HepG2 (cell line): Measurements from ENCODE around the gene DCAF4L1. TPM values are rescaled to one million over a fixed set of nuclear protein-coding genes. Genes with fewer than 3 reads are reported as not detected.

ENCODE experiments used
- ATAC-seq: fragments of 200-7000 bp; cut with Tn5 transposase; 3 replicates; pipeline ENCODE4 v1.9.1; 2020; ENCODE audit warnings: mild to moderate bottlenecking, moderate library complexity
- BruUV-seq: library from RNA; stranded (reverse); fragments of 400-500 nt; replicated peaks from 2 replicates; lab custom pipeline; 2021; lab: Mats Ljungman, UMichigan
- CTCF ChIA-PET: fragments of 300-600 bp; formaldehyde crosslinking; extraction: SDS; loops from one replicate; lab custom pipeline; 2021; ENCODE audit warnings: low total read pairs, inconsistent platforms, low intra/inter-chr PET ratio; lab: Yijun Ruan, JAX
- POLR2A ChIA-PET: fragments of 350-600 bp; sonication (Branson Sonifier 250); formaldehyde crosslinking; loops from one replicate; lab custom pipeline; 2020; ENCODE audit warnings: antibody characterized with exemption, inconsistent platforms; lab: Yijun Ruan, JAX
- DNase-seq: peaks from one replicate; pipeline ENCODE4 v3.0.0-alpha.2; 2015; ENCODE audit warnings: low spot score
- FAIRE-seq: peaks from 3 replicates; lab custom pipeline; 2011; peaks lifted over from hg19 to GRCh38; lab: Jason Lieb, UNC
- H2AFZ ChIP-seq: one replicate; pipeline ENCODE4 v1.6.1; 2011; ENCODE audit warnings: low read length, inconsistent platforms
- H3K27ac ChIP-seq: fragments of 300-600 bp; 3 replicates; pipeline ENCODE4 v1.8.0; 2011; ENCODE audit warnings: mixed run types, mild to moderate bottlenecking, mixed read lengths, low read length, inconsistent platforms; ENCODE audit not compliant: insufficient read depth; ENCODE audit errors: extremely low read length
- H3K27me3 ChIP-seq, 2 experiments: fragments of 200-600 bp in 1 of 2; 2 replicates in 1 of 2; 3 replicates in 1 of 2; pipeline versions ENCODE4 v1.6.0 to v1.8.0; 2011; ENCODE audit warnings: low read length in 2 of 2, mild to moderate bottlenecking in 2 of 2, moderate library complexity in 2 of 2, inconsistent platforms in 1 of 2; ENCODE audit not compliant: insufficient read depth in 2 of 2, control insufficient read depth in 1 of 2
- H3K36me3 ChIP-seq, 2 experiments: fragments of 200-600 bp in 1 of 2; replicated peaks in 1 of 2; 2 replicates in 1 of 2; 3 replicates in 1 of 2; pipeline versions ENCODE4 v1.5.1 to v1.8.0; 2011; ENCODE audit warnings: low read length in 2 of 2, inconsistent platforms in 1 of 2; ENCODE audit not compliant: insufficient read depth in 2 of 2, control insufficient read depth in 1 of 2
- H3K4me1 ChIP-seq: 2 replicates; pipeline ENCODE4 v1.5.1; 2012; ENCODE audit warnings: low read length, inconsistent platforms; ENCODE audit not compliant: insufficient read depth
- H3K4me2 ChIP-seq: 2 replicates; pipeline ENCODE4 v1.6.0; 2011; ENCODE audit warnings: low read depth, low read length, inconsistent platforms
- H3K4me3 ChIP-seq, 3 experiments: fragments of 200-600 bp in 1 of 3; sonication (generic), shearing (Covaris generic) in 1 of 3; replicated peaks in 1 of 3; 2 replicates each; pipeline ENCODE4 v1.5.1; 2011 to 2016; ENCODE audit warnings: low read length in 3 of 3, inconsistent platforms in 2 of 3, low read depth in 2 of 3, mild to moderate bottlenecking in 2 of 3, control low read depth in 1 of 3, mixed read lengths in 1 of 3; ENCODE audit not compliant: insufficient read depth in 1 of 3
- H3K79me2 ChIP-seq: one replicate; pipeline ENCODE4 v1.6.1; 2011; ENCODE audit warnings: low read length, inconsistent platforms; ENCODE audit not compliant: insufficient read depth
- H3K9ac ChIP-seq: 2 replicates; pipeline ENCODE4 v1.6.0; 2011; ENCODE audit warnings: mild to moderate bottlenecking, low read depth, low read length, inconsistent platforms; ENCODE audit not compliant: insufficient read depth
- H3K9me3 ChIP-seq: 2 replicates; pipeline ENCODE4 v1.5.1; 2012; ENCODE audit warnings: mild to moderate bottlenecking, low read length
- H4K20me1 ChIP-seq: 2 replicates; pipeline ENCODE4 v1.6.0; 2011; ENCODE audit warnings: inconsistent platforms, mild to moderate bottlenecking, low read length, moderate library complexity; ENCODE audit not compliant: insufficient read depth
- FOXJ3 ChIP-seq: sonication (generic); formaldehyde crosslinking; IDR thresholded peaks from 2 replicates; pipeline ENCODE4 v1.4.0; 2020; ENCODE audit warnings: missing genetic modification reagents, mild to moderate bottlenecking, borderline replicate concordance
- ZNF775 ChIP-seq: sonication (generic); formaldehyde crosslinking; IDR thresholded peaks from 2 replicates; pipeline ENCODE4 v1.4.0; 2020; ENCODE audit warnings: missing genetic modification reagents, mild to moderate bottlenecking, moderate library complexity, borderline replicate concordance
- ZSCAN31 ChIP-seq: sonication (generic); formaldehyde crosslinking; IDR thresholded peaks from 2 replicates; pipeline ENCODE4 v1.5.0; 2020; ENCODE audit warnings: low read depth, mild to moderate bottlenecking, missing genetic modification reagents
- WGBS: methylation state at CpG from one replicate; pipeline ENCODE4 v1.1.6; 2017; ENCODE audit warnings: low lambda C conversion rate; 5-methylcytosine and 5-hydroxymethylcytosine counted together
- in situ Hi-C: cut with HindIII; loops from 2 replicates; pipeline ENCODE4 v1.10.0; 2017; ENCODE audit warnings: low pct_unique_long_range_greater_than_20kb; ENCODE audit not compliant: extremely low pct_ligation_motif_present
- intact Hi-C: fragments of 100-400 bp; cut with micrococcal nuclease; formaldehyde crosslinking; loops from one replicate; pipeline ENCODE4 v1.10.0; 2022; ENCODE audit not compliant: unreplicated experiment
- polyA plus RNA-seq, 8 experiments: library from polyadenylated mRNA; depleted of rRNA in 3 of 8; stranded (reverse) in 7 of 8; unstranded in 1 of 8; fragments of >200 nt; fragmentation: Illumina TruSeq in 4 of 8; extraction: Trizol in 4 of 8; gene quantifications; 2 replicates each; pipeline versions ENCODE4 v1.2.1 to v1.2.3, GENCODE V29; 2011 to 2016; ENCODE audit warnings: low read depth in 4 of 8, missing spikeins in 1 of 8, mixed read lengths in 1 of 8; ENCODE audit not compliant: insufficient read depth in 1 of 8
- total RNA-seq, 5 experiments: library from RNA; depleted of rRNA; stranded (reverse); fragments of >200 nt; fragmentation: Illumina TruSeq; extraction: Trizol; gene quantifications; 2 replicates each; pipeline ENCODE4 v1.2.3, GENCODE V29; 2016; ENCODE audit warnings: low read depth in 1 of 5
- TF ChIP-seq, protein P1 (sequence below): sonication (generic); formaldehyde crosslinking; IDR thresholded peaks from 2 replicates; pipeline ENCODE4 v1.5.1; 2020; ENCODE audit warnings: mild to moderate bottlenecking, missing genetic modification reagents, moderate library complexity
- TF ChIP-seq, protein P2 (sequence below): sonication (generic); formaldehyde crosslinking; IDR thresholded peaks from 2 replicates; pipeline ENCODE4 v1.5.1; 2020; ENCODE audit warnings: missing genetic modification reagents, mild to moderate bottlenecking, borderline replicate concordance

The DCAF4L1 gene
- total and polyA plus RNA-seq, 2 of the 13 experiments (the other 11 are each of a cell fraction or from before 2014, with no cell fraction given), result 0.05 to 0.09 TPM

DNA sequence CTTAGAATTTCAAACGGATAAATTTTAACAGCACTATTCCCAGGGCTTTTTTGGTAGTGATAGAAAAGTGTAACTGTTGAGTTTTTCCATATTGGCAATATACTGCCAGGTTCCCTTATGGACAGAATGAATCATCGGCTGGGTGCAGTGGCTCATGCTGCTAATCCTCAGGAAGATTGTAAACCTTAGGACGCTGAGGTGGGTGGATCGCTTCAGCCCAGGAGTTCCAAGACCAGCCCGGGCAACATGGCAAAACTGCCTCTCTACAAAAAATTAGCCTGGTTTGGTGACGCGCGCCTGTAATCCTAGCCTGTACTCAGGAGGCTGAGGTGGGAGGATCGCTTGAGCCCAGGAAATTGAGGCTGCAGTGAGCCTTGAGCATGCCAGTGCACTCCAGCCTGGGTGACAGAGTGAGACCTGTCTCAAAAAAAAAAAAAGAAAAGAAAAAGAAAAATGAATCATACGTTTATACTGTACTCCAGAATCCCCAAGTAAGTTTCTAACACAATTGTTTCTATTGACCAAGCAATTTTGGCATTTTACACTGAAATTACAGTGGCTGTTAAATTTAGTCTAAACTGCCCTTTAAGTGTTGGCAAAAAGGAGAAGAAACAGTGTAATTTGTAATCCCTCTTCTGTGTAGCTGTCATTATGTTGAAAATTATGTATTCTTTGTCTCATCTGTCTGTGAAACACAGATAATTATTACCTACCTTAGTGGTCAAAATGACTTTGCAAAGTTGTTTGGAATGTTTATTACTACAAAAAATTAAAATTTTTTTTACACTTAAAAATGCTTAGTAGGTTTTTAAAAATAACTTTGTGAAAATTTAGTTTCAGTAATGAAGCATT lies 10.6 kb downstream of the DCAF4L1 start (continued):
- TF ChIP-seq, protein P1, sequence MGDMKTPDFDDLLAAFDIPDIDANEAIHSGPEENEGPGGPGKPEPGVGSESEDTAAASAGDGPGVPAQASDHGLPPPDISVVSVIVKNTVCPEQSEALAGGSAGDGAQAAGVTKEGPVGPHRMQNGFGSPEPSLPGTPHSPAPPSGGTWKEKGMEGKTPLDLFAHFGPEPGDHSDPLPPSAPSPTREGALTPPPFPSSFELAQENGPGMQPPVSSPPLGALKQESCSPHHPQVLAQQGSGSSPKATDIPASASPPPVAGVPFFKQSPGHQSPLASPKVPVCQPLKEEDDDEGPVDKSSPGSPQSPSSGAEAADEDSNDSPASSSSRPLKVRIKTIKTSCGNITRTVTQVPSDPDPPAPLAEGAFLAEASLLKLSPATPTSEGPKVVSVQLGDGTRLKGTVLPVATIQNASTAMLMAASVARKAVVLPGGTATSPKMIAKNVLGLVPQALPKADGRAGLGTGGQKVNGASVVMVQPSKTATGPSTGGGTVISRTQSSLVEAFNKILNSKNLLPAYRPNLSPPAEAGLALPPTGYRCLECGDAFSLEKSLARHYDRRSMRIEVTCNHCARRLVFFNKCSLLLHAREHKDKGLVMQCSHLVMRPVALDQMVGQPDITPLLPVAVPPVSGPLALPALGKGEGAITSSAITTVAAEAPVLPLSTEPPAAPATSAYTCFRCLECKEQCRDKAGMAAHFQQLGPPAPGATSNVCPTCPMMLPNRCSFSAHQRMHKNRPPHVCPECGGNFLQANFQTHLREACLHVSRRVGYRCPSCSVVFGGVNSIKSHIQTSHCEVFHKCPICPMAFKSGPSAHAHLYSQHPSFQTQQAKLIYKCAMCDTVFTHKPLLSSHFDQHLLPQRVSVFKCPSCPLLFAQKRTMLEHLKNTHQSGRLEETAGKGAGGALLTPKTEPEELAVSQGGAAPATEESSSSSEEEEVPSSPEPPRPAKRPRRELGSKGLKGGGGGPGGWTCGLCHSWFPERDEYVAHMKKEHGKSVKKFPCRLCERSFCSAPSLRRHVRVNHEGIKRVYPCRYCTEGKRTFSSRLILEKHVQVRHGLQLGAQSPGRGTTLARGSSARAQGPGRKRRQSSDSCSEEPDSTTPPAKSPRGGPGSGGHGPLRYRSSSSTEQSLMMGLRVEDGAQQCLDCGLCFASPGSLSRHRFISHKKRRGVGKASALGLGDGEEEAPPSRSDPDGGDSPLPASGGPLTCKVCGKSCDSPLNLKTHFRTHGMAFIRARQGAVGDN, result peak; percentile 13; the same call in 1 of the 2 replicates
- TF ChIP-seq ZNF775, result no peak
- TF ChIP-seq ZSCAN31 (CRISPR knock-in tag), result no peak
- TF ChIP-seq FOXJ3 (CRISPR knock-in tag), result no peak
- TF ChIP-seq, all 625 proteins: peak for 5

GRCh38 chr4:41992967-41993857 lies 11.7 kb downstream of the DCAF4L1 start:
- POLR2A ChIA-PET, result no interaction called here
- in situ Hi-C loops, result no loop called here
- H3K4me3 ChIP-seq, result peak overlapping the region in 1 of 3 experiments; percentile 27; a peak in 2 of 6 replicates

More at GRCh38 chr4:41992967-41993857, 11.7 kb downstream of the DCAF4L1 start:
- Histone ChIP-seq H3K4me2 (peak overlapping the region; percentile 90; the same call in 1 of the 2 replicates), H3K27ac (no peak overlapping the region), H3K36me3 (no peaks in the 10 kb centered on the region), H3K79me2 (peaks cover 39% of the 10 kb centered on the region), H3K9ac (no peak overlapping the region), H3K27me3 (no peaks in the 10 kb centered on the region; a peak in 1 of 5 replicates), H3K9me3 (no peaks in the 10 kb centered on the region), H2AFZ (no peak overlapping the region), H4K20me1 (peaks cover 5% of the 10 kb centered on the region; the same call in 1 of the 2 replicates), H3K4me1 (peaks cover 23% of the 10 kb centered on the region)
- no peak for DNase-seq
- CTCF ChIA-PET, result no interaction called here
- WGBS, result 80% methylated on average over 4 of the region's 4 CpGs
- no TSS peak for BruUV-seq
- intact Hi-C loops, result no loop called here
- ATAC-seq, result no peak
- FAIRE-seq, result no peak
- TF ChIP-seq, protein P2, sequence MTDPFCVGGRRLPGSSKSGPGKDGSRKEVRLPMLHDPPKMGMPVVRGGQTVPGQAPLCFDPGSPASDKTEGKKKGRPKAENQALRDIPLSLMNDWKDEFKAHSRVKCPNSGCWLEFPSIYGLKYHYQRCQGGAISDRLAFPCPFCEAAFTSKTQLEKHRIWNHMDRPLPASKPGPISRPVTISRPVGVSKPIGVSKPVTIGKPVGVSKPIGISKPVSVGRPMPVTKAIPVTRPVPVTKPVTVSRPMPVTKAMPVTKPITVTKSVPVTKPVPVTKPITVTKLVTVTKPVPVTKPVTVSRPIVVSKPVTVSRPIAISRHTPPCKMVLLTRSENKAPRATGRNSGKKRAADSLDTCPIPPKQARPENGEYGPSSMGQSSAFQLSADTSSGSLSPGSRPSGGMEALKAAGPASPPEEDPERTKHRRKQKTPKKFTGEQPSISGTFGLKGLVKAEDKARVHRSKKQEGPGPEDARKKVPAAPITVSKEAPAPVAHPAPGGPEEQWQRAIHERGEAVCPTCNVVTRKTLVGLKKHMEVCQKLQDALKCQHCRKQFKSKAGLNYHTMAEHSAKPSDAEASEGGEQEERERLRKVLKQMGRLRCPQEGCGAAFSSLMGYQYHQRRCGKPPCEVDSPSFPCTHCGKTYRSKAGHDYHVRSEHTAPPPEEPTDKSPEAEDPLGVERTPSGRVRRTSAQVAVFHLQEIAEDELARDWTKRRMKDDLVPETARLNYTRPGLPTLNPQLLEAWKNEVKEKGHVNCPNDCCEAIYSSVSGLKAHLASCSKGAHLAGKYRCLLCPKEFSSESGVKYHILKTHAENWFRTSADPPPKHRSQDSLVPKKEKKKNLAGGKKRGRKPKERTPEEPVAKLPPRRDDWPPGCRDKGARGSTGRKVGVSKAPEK (CRISPR knock-in tag), result no peak
